ENCODE measurements around the gene HOXA13. TPM values are rescaled to one million over a fixed set of nuclear protein-coding genes. Genes with fewer than 3 reads are reported as not detected.

Gene HOXA13
- total RNA-seq, 1 donor from 2014 or later = not detected

- H3K4me3 Mint-ChIP-seq (ENCODE audit: unreplicated experiment) = no peak overlapping the region
- peaks cover 38% of the 10 kb centered on the region for H3K27me3 Mint-ChIP-seq (ENCODE audit: unreplicated experiment)
- H3K9me3 Mint-ChIP-seq (ENCODE audit: unreplicated experiment) = no peaks in the 10 kb centered on the region
- H3K36me3 Mint-ChIP-seq (ENCODE audit: low read depth, unreplicated experiment) = no peaks in the 10 kb centered on the region
- H3K27ac Mint-ChIP-seq (ENCODE audit: unreplicated experiment) = no peak overlapping the region
- no peak for DNase-seq (ENCODE audit: low spot score)
- peaks cover 37% of the 10 kb centered on the region for H3K4me1 Mint-ChIP-seq (ENCODE audit: unreplicated experiment)
- TF ChIP-seq CTCF (IDR thresholded peaks at IDR 0.05; ENCODE audit: unreplicated experiment) = no peak
Measured at GRCh38 chr7:27172823-27173510, 26.9 kb downstream of the HOXA13 start.

- no peak for TF ChIP-seq CTCF (IDR thresholded peaks at IDR 0.05; ENCODE audit: unreplicated experiment)
- H3K27ac Mint-ChIP-seq (ENCODE audit: unreplicated experiment) = no peak overlapping the region
Measured at GRCh38 chr7:27172315-27172774, 27.5 kb downstream of the HOXA13 start.

GRCh38 chr7:27171637-27172314, 28.1 kb downstream of the HOXA13 start:
- peaks cover 48% of the 10 kb centered on the region for H3K4me1 Mint-ChIP-seq (ENCODE audit: unreplicated experiment)
- TF ChIP-seq CTCF (IDR thresholded peaks at IDR 0.05; ENCODE audit: unreplicated experiment) = no peak
- DNase-seq (ENCODE audit: low spot score) = no peak
- H3K27me3 Mint-ChIP-seq (ENCODE audit: unreplicated experiment) = peaks cover 37% of the 10 kb centered on the region
- no peaks in the 10 kb centered on the region for H3K9me3 Mint-ChIP-seq (ENCODE audit: unreplicated experiment)
- H3K27ac Mint-ChIP-seq (ENCODE audit: unreplicated experiment) = no peak overlapping the region
- no peaks in the 10 kb centered on the region for H3K36me3 Mint-ChIP-seq (ENCODE audit: low read depth, unreplicated experiment)
- H3K4me3 Mint-ChIP-seq (ENCODE audit: unreplicated experiment) = no peak overlapping the region

More at GRCh38 chr7:27172315-27172774, 27.5 kb downstream of the HOXA13 start:
- H3K36me3 Mint-ChIP-seq (ENCODE audit: low read depth, unreplicated experiment) = no peaks in the 10 kb centered on the region
- no peak for DNase-seq (ENCODE audit: low spot score)
- peaks cover 37% of the 10 kb centered on the region for H3K27me3 Mint-ChIP-seq (ENCODE audit: unreplicated experiment)
- H3K4me1 Mint-ChIP-seq (ENCODE audit: unreplicated experiment) = peaks cover 42% of the 10 kb centered on the region
- peak overlapping the region; percentile 18 for H3K4me3 Mint-ChIP-seq (ENCODE audit: unreplicated experiment)
- H3K9me3 Mint-ChIP-seq (ENCODE audit: unreplicated experiment) = no peaks in the 10 kb centered on the region

- no peak overlapping the region for H3K27ac Mint-ChIP-seq (ENCODE audit: unreplicated experiment)
- H3K36me3 Mint-ChIP-seq (ENCODE audit: low read depth, unreplicated experiment) = no peaks in the 10 kb centered on the region
- no peak overlapping the region for H3K4me3 Mint-ChIP-seq (ENCODE audit: unreplicated experiment)
- H3K27me3 Mint-ChIP-seq (ENCODE audit: unreplicated experiment) = peaks cover 32% of the 10 kb centered on the region
- DNase-seq (ENCODE audit: low spot score) = no peak
- no peak for TF ChIP-seq CTCF (IDR thresholded peaks at IDR 0.05; ENCODE audit: unreplicated experiment)
- peaks cover 48% of the 10 kb centered on the region for H3K4me1 Mint-ChIP-seq (ENCODE audit: unreplicated experiment)
- H3K9me3 Mint-ChIP-seq (ENCODE audit: unreplicated experiment) = no peaks in the 10 kb centered on the region
Measured at GRCh38 chr7:27171325-27171636, 28.6 kb downstream of the HOXA13 start.
